HepG2 (cell line): ENCODE measurements around the gene TF. TPM values are rescaled to one million over a fixed set of nuclear protein-coding genes. Genes with fewer than 3 reads are reported as not detected.

Source experiments
- EP300 ChIP-seq, 3 experiments: sonication (generic) in 1 of 3; formaldehyde crosslinking in 1 of 3; IDR thresholded peaks; 2 replicates each; pipeline versions ENCODE4 v1.5.1 to v1.6.1; 2011 to 2020; ENCODE audit warnings: low read depth in 2 of 3, low read length in 2 of 3, borderline replicate concordance in 1 of 3, improper control_type of control experiment in 1 of 3, mild to moderate bottlenecking in 1 of 3, missing genetic modification reagents in 1 of 3, moderate library complexity in 1 of 3
- HNF4A ChIP-seq: sonication (generic); formaldehyde crosslinking; IDR thresholded peaks from 2 replicates; pipeline ENCODE4 v1.4.0; 2020; ENCODE audit warnings: missing genetic modification reagents
- MBNL3 ChIP-seq: fragments of 250-450 bp; sonication (Bioruptor Pico); conservative IDR thresholded peaks from 2 replicates; pipeline ENCODE4 v1.8.0; 2022; ENCODE audit warnings: mild to moderate bottlenecking, inconsistent platforms
- MEIS2 ChIP-seq: sonication (generic); formaldehyde crosslinking; IDR thresholded peaks from 2 replicates; pipeline ENCODE4 v1.9.0; 2021; ENCODE audit warnings: mild to moderate bottlenecking, missing genetic modification reagents
- MIER3 ChIP-seq: IDR thresholded peaks from 2 replicates; pipeline ENCODE4 v1.6.1; 2016; ENCODE audit warnings: missing compliant biosample characterization, borderline replicate concordance
- RFX5 ChIP-seq: IDR thresholded peaks from 2 replicates; pipeline ENCODE4 v1.6.1; 2011; ENCODE audit warnings: low read depth, low read length, improper control_type of control experiment
- SMAD1 ChIP-seq: sonication (generic); formaldehyde crosslinking; IDR thresholded peaks from 2 replicates; pipeline ENCODE4 v1.4.0; 2020; ENCODE audit warnings: missing genetic modification reagents, low read depth, mild to moderate bottlenecking, borderline replicate concordance
- SMAD3 ChIP-seq: sonication (generic); formaldehyde crosslinking; IDR thresholded peaks from 2 replicates; pipeline ENCODE4 v1.4.0; 2020; ENCODE audit warnings: missing genetic modification reagents
- SOX13 ChIP-seq, 3 experiments: fragments of 450-650 bp in 1 of 3; sonication (generic) in 1 of 3; formaldehyde crosslinking in 1 of 3; IDR thresholded peaks in 2 of 3; conservative IDR thresholded peaks in 1 of 3; 2 replicates each; pipeline versions ENCODE4 v1.5.0 to v1.6.1; 2016 to 2020; ENCODE audit warnings: antibody characterized with exemption in 1 of 3, mild to moderate bottlenecking in 1 of 3, missing compliant biosample characterization in 1 of 3, missing genetic modification reagents in 1 of 3, moderate library complexity in 1 of 3
- TCF12 ChIP-seq, 2 experiments: fragments of 450-650 bp in 1 of 2; sonication (generic) in 1 of 2; formaldehyde crosslinking in 1 of 2; IDR thresholded peaks; 2 replicates each; pipeline versions ENCODE4 v1.6.1 to v1.8.0; 2017 to 2022; ENCODE audit warnings: antibody characterized with exemption in 1 of 2, mild to moderate bottlenecking in 1 of 2, missing genetic modification reagents in 1 of 2, moderate library complexity in 1 of 2
- TSC22D2 ChIP-seq: sonication (generic); formaldehyde crosslinking; IDR thresholded peaks from 2 replicates; pipeline ENCODE4 v1.5.1; 2020; ENCODE audit warnings: missing genetic modification reagents, mild to moderate bottlenecking, borderline replicate concordance
- U2AF2 ChIP-seq: fragments of 200-400 bp; formaldehyde crosslinking; IDR thresholded peaks from 2 replicates; pipeline ENCODE4 v1.6.1; 2017; ENCODE audit warnings: low read depth, mild to moderate bottlenecking, low read length
- ZBTB3 ChIP-seq: sonication (generic); formaldehyde crosslinking; IDR thresholded peaks from 2 replicates; pipeline ENCODE4 v1.4.0; 2020; ENCODE audit warnings: low read depth, mild to moderate bottlenecking, moderate library complexity, missing genetic modification reagents, borderline replicate concordance
- ZNF230 ChIP-seq: sonication (generic); formaldehyde crosslinking; IDR thresholded peaks from 2 replicates; pipeline ENCODE4 v1.4.0; 2020; ENCODE audit warnings: mild to moderate bottlenecking, missing genetic modification reagents
- ZNF383 ChIP-seq: sonication (generic); formaldehyde crosslinking; IDR thresholded peaks from 2 replicates; pipeline ENCODE4 v1.4.0; 2020; ENCODE audit warnings: missing genetic modification reagents, mild to moderate bottlenecking, borderline replicate concordance
- ZNF546 ChIP-seq: sonication (generic); formaldehyde crosslinking; conservative IDR thresholded peaks from 2 replicates; pipeline ENCODE4 v1.8.1; 2023; ENCODE audit warnings: mild to moderate bottlenecking, missing genetic modification reagents
- ZNF605 ChIP-seq: sonication (generic); formaldehyde crosslinking; IDR thresholded peaks from 2 replicates; pipeline ENCODE4 v1.8.0; 2022; ENCODE audit warnings: mild to moderate bottlenecking, missing genetic modification reagents
- ZNF773 ChIP-seq: sonication (generic); formaldehyde crosslinking; IDR thresholded peaks from 2 replicates; pipeline ENCODE4 v1.4.0; 2020; ENCODE audit warnings: missing genetic modification reagents, borderline replicate concordance
- ZNF776 ChIP-seq: sonication (generic); formaldehyde crosslinking; IDR thresholded peaks from 2 replicates; pipeline ENCODE4 v1.4.0; 2020; ENCODE audit warnings: mild to moderate bottlenecking, missing genetic modification reagents
- ZNF841 ChIP-seq: sonication (generic); formaldehyde crosslinking; IDR thresholded peaks from 2 replicates; pipeline ENCODE4 v1.8.1; 2023; ENCODE audit warnings: missing genetic modification reagents, borderline replicate concordance
- ZSCAN21 ChIP-seq: sonication (generic); formaldehyde crosslinking; IDR thresholded peaks from 2 replicates; pipeline ENCODE4 v1.8.0; 2022; ENCODE audit warnings: mild to moderate bottlenecking, missing genetic modification reagents, moderate library complexity, borderline replicate concordance
- polyA plus RNA-seq, 8 experiments: library from polyadenylated mRNA; depleted of rRNA in 3 of 8; stranded (reverse) in 7 of 8; unstranded in 1 of 8; fragments of >200 nt; fragmentation: Illumina TruSeq in 4 of 8; extraction: Trizol in 4 of 8; gene quantifications; 2 replicates each; pipeline versions ENCODE4 v1.2.1 to v1.2.3, GENCODE V29; 2011 to 2016; ENCODE audit warnings: low read depth in 4 of 8, missing spikeins in 1 of 8, mixed read lengths in 1 of 8; ENCODE audit not compliant: insufficient read depth in 1 of 8
- total RNA-seq, 5 experiments: library from RNA; depleted of rRNA; stranded (reverse); fragments of >200 nt; fragmentation: Illumina TruSeq; extraction: Trizol; gene quantifications; 2 replicates each; pipeline ENCODE4 v1.2.3, GENCODE V29; 2016; ENCODE audit warnings: low read depth in 1 of 5
- TF ChIP-seq, protein P1 (sequence below): sonication (generic); formaldehyde crosslinking; IDR thresholded peaks from 2 replicates; pipeline ENCODE4 v1.4.0; 2020; ENCODE audit warnings: missing genetic modification reagents, borderline replicate concordance
- TF ChIP-seq, protein P2 (sequence below): fragments of 450-650 bp; IDR thresholded peaks from 2 replicates; pipeline ENCODE4 v1.6.1; 2016
- TF ChIP-seq, protein P3 (sequence below): sonication (generic); formaldehyde crosslinking; IDR thresholded peaks from 2 replicates; pipeline ENCODE4 v1.5.0; 2020; ENCODE audit warnings: missing genetic modification reagents

TF gene
- total and polyA plus RNA-seq, 2 of the 13 experiments (the other 11 are each of a cell fraction or from before 2014, with no cell fraction given), result 10,074 to 11,821 TPM

DNA sequence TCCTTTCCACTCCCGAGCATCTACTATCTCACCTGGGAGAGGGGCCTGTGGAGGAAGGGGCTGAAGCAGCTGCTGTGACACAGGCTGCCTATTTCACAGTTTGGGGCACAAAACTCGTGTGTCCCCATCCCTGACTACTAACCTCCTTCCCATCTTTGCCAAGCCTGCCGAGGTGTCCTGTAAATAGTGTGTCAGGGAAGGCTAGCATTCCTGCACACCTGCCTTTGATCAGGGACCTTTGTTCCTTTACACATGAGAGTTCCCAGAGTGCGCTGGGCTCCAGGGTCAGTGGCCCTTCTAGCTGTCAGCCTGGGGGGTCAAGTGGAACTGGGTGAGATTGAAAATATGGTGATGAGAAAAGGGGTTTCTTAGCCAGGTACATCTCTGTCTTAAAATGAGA lies 13.0 kb upstream of the TF start (continued):
- TF ChIP-seq U2AF2 (no peak), TCF12 (IDR thresholded peaks at IDR 0.05) (no peak), TCF12 (CRISPR knock-in tag; IDR thresholded peaks at IDR 0.05) (0 out of 2 replicates have a peak, but pooled peaks have one; percentile 47), ZNF230 (CRISPR knock-in tag) (no peak), EP300 (IDR thresholded peaks at IDR 0.05; ENCODE audit: low read depth in 2 of 2, low read length in 2 of 2) (peak; percentile 70 to 90; a peak in 3 of 4 replicates), EP300 (CRISPR knock-in tag; IDR thresholded peaks at IDR 0.05; ENCODE audit: borderline replicate concordance) (peak; percentile 82), HNF4A (CRISPR knock-in tag) (peak; percentile 97), SMAD1 (CRISPR knock-in tag) (0 out of 2 replicates have a peak, but pooled peaks have one; percentile 35), MEIS2 (CRISPR knock-in tag) (peak; percentile 91), ZSCAN21 (CRISPR knock-in tag) (peak; percentile 73), ZBTB3 (CRISPR knock-in tag) (no peak), ZNF776 (CRISPR knock-in tag) (no peak), SMAD3 (CRISPR knock-in tag) (no peak), MBNL3 (CRISPR knock-in tag) (no peak), ZNF841 (CRISPR knock-in tag) (no peak), SOX13 (IDR thresholded peaks at IDR 0.05) (peak; percentile 56; the same call in 1 of the 2 replicates), SOX13 (CRISPR knock-in tag; conservative IDR thresholded peaks at IDR 0.05 in 1 of 2, IDR thresholded peaks at IDR 0.05 in 1 of 2) (peak in 1 of 2 experiments; percentile 88; a peak in 2 of 4 replicates), MIER3 (CRISPR knock-in tag) (peak; percentile 91), ZNF605 (CRISPR knock-in tag) (0 out of 2 replicates have a peak, but pooled peaks have one; percentile 39), RFX5 (no peak), ZNF383 (CRISPR knock-in tag) (no peak), ZNF546 (CRISPR knock-in tag) (no peak), TSC22D2 (no peak), ZNF773 (no peak)
- TF ChIP-seq, protein P1, sequence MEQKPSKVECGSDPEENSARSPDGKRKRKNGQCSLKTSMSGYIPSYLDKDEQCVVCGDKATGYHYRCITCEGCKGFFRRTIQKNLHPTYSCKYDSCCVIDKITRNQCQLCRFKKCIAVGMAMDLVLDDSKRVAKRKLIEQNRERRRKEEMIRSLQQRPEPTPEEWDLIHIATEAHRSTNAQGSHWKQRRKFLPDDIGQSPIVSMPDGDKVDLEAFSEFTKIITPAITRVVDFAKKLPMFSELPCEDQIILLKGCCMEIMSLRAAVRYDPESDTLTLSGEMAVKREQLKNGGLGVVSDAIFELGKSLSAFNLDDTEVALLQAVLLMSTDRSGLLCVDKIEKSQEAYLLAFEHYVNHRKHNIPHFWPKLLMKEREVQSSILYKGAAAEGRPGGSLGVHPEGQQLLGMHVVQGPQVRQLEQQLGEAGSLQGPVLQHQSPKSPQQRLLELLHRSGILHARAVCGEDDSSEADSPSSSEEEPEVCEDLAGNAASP, result peak; percentile 78; the same call in 1 of the 2 replicates
- TF ChIP-seq, protein P2, sequence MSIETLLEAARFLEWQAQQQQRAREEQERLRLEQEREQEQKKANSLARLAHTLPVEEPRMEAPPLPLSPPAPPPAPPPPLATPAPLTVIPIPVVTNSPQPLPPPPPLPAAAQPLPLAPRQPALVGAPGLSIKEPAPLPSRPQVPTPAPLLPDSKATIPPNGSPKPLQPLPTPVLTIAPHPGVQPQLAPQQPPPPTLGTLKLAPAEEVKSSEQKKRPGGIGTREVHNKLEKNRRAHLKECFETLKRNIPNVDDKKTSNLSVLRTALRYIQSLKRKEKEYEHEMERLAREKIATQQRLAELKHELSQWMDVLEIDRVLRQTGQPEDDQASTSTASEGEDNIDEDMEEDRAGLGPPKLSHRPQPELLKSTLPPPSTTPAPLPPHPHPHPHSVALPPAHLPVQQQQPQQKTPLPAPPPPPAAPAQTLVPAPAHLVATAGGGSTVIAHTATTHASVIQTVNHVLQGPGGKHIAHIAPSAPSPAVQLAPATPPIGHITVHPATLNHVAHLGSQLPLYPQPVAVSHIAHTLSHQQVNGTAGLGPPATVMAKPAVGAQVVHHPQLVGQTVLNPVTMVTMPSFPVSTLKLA, result no peak
- TF ChIP-seq, protein P3, sequence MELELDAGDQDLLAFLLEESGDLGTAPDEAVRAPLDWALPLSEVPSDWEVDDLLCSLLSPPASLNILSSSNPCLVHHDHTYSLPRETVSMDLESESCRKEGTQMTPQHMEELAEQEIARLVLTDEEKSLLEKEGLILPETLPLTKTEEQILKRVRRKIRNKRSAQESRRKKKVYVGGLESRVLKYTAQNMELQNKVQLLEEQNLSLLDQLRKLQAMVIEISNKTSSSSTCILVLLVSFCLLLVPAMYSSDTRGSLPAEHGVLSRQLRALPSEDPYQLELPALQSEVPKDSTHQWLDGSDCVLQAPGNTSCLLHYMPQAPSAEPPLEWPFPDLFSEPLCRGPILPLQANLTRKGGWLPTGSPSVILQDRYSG, result no peak
